Islet precursor cell (in vitro differentiated cells): ENCODE data around the gene TEX29.
A peak's percentile ranks its signal among the peaks of the same experiment; 100 is the strongest.

ENCODE experiments used
- DNase-seq: peaks from one replicate; pipeline ENCODE4 v3.0.0-alpha.2; 2018

Gene TEX29

DNA sequence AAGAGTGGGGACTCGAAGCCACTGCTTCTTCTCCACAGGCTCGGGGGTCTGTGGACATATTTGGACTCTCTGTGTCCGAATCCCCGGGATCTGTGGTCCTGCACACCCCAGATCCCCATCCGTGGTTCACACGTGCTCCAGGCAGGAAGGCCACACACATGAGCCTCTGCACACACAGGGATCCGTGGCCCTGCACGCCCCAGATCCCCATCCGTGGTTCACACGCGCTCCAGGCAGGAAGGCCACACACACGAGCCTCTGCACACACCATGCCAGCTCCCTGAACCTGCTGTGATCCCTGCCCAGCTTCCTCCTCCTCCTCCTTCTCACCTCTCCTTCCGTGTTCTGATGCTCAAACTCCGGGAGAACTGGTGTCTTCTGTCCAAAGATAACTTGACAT, 3.1 kb downstream of the TEX29 start:
- peak; percentile 46 for DNase-seq

DNA sequence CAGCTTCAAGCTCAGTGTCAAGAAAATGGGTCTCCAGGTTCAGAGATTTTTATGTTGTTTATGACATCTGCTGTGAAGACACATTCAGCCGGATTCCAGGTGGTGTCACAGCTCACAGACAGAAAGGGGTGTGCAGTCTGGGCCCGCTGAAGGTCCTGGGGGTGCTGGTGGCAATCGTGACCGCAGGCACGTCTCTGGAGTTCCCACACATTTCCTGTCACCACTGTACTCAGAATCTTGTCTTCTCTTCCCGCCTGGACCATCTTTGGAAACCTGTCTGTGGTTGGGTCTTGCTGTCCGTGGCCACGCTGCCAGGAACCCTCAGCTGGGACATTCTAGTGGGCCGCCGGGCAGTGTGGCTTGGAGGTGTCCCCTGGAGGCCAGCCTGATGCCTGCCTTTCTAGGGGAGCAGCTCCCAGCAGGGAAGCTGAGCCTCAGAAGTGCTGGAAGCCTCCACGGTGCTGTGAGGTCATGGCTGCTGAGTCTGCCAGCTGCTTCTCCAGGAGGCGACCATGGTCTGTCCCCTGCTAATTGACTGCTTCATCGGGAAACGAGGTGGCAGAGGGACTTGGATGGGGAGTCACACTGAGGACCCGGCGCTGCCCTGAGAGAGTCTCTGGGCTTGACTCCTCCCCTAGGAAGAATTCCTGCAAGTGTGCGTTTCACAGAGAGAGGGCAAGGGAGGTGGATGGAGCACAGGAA, 3.7 kb downstream of the TEX29 start:
- peak; percentile 45 for DNase-seq

DNA sequence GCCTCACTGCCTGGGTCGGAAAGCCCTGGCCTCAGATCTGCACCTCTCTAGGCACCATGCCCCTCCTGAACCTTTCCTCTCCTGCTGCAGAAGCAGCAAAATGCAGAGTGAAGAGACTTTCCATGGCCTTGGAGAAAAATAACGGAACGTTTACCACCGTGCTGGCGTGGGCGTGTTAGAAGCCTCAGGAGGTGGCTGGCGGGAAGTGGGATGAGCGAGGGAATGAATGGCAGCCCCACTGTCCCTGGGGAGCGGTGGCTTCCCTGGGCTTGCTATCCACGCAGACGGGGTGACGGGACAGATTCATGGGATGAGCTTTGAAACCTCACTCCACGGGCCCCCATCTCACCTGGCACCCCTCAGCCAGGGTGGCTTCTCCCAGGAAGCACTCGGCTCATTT, 4.3 kb downstream of the TEX29 start:
- no peak for DNase-seq

DNA sequence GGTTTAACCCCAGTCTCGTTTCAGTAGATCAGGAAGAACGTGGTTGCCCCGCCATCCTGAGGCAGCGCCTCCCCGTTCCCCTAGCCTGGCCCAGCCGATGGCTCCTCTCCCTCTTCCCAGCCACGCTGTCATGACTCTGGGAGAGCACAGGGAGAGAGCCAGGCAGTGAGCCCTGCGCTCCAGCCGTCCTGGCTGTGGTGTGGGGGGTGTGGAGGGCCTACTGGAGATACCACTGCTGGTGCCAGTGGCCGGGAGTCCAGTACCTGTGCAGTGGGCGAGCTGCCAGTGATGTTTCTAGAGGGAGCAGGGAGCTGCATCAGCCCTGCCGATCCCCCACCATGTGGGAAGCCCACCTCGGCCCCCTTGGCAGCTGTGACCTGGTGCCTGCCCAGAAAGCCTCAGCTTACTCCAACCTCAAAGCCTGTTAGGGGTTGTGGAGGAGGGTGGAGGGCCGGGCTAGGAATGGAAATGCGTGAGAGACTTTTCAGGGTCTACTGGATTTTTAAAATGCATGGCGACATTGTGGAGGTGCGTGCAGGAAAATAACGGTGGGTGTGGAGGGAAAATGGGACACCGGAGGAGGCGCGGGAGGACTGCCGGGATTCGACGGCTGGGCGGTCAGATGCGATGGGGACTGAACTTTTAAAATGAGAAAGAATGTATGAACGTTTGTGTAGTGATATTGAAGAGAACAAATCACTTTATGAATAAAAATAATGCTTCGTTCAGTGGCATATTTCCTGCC, 4.9 kb downstream of the TEX29 start:
- peak; percentile 50 for DNase-seq

DNA sequence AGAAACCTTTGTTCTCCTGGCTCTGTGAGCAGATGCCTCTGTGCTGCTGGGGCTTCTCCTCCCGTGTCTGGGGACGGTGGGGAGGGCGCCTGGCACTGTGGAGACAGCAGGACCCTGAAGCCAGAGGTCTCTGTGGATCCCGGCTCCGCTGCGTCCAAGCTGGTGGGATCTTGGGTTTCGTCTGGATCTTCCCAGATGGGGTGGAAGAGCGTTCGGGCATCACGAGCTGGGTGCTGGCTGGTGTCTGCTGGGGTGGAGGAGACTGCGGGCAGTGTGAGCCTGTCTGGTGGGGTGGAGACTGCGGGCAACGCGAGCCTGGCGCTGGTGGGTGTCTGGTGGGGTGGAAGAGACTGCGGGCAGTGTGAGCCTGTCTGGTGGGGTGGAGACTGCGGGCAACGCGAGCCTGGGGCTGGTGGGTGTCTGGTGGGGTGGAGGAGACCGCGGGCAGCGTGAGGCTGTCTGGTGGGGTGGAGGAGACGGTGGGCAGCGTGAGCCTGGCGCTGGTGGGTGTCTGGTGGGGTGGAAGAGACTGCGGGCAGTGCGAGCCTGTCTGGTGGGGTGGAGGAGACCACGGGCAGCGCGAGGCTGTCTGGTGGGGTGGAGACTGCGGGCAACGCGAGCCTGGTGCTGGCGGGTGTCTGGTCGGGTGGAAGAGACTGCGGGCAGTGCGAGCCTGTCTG, 5.6 kb downstream of the TEX29 start:
- DNase-seq, result peak; percentile 47

DNA sequence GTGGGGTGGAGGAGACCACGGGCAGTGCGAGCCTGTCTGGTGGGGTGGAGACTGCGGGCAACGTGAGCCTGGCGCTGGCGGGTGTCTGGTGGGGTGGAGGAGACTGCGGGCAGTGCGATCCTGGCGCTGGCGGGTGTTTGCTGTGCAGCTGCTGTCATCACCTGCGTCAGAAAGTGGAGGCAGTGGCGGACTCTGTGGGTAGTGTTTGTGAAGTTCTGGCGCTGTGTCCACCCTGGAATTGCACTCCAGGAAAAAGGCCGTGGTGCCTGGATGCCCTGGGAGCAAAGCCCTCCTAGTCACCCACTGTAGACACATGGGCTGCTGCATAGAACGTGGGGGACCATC, 6.2 kb downstream of the TEX29 start:
- no peak for DNase-seq

DNA sequence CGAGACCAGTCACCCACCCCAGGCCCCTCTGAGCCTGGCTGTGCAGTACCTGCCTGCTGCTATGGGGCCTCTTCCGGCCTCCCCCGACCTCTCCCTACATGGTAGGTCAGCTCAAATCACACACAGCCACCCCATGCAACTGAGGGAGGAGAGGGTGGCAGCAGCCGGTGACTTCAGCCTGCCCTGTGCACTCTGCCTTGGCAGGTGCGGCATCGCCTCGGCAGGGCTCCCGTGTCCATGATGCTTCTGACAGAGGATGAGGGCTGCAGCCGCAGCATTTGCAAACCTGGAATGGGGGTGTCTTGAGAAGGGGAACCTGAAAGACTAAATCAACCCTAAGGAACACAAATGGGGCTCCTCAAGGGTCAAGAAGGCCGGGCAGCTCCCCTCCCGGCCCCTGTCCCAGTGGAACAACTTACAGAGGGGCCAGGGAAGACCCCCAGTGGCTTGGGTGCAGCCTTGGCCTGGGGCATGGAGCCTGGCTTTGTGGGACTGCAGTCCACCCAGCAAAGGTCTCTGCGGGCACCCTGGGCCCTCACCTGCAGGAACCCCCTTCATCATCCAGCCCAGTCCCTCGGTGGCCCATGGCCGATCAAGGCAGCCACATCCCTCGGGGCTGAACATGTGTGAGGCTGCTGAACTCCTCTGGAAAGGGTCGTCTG, 6.7 kb downstream of the TEX29 start:
- no peak for DNase-seq

DNA sequence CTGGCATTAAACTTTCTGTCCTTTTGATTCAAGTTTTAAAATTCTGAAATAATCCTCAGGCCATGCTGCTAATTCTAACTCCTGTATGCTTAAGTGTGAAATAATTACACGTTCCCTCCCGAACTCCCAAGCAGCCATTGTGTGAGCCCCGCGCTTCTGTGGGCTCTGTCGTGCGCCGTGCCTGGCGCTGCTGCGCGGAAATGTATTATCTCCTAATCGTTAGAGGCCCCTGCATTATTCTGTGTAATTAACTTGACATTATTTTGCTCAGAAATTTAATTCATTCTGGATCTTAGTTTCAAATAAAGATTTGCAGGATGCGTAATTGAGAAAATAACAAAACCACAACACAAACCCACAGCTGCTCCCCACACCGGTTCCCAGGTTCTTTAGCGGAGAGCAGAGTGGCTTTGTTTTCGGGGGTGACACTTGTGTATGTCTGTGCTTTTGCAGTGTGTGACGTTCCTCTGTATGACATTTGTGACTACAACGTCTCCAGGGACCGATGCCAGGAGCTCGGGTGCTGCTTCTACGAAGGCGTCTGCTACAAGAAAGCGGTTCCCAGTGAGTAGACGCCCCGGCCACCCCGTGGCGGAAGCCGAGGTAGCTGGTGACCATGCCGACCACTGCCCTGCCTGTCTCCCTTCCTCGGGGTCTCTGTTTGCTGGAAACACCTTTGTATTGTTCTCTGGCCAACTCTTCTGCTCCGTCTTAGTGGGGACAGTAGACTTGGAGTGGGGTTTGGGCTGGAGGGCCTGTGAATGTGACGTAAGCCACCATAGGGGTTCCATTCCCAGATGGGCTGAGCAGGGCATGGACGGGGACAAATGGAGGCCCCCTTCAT, 7.5 kb downstream of the TEX29 start:
- no peak for DNase-seq

DNA sequence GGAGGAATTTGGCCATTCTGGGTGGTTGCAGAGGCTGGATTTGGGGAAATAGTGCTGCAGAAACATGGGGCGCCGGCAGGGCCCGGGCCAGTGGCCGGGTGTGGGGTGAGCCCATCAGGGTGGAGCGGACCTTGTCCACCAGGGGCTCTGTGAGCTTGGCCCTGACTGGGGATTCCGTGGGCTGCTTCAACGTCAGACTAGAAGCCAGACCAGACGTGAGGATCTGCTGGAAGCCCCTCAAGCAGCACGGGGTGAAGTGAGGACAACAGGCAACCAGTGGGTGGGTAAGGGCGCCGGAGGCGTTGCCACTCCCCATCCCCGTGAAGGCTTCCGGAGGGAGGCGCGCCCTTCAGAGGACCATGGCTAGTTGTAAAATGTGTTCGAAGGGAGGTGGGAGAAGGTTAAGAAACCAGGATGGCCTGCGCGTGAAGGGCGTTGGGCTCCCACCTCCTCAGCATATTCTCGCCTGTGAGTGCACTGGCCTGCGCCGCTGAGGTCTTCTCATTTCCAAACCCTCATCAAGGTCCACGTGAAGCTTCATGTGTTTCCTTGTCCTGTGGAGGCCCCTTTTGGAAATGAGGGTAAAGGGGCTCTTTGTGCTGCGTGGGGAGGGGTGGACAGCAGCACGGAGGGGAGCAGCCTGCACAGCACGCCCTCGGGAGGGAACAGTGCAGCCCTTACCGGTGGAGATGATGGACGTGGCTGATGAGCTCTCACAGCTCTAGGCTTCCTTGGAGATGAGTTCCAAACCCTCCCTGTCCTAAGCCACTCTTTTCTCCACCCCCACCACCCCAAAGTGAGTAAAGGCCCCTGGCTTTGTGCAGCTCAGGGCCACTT, 8.3 kb downstream of the TEX29 start:
- DNase-seq, result no peak

DNA sequence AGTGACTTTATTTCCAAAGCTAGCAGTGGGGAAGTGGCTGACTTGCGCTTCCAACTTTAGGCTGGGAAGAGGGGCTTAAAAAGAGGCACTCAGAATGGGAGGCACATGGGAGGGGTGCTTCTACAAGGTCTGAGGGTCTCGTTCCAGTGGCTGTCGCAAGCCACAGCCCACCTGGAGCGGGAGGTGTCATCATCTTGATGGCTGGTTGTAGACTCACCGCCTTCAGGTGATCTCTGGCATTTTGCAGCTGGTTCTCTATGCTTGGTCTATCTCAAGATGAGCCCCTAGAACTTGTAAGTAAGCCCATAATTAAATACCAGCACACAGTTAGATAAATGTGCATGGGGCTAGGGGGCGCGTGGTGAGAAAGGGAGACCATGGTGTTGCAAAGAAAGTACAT, 9.2 kb downstream of the TEX29 start:
- DNase-seq, result no peak

DNA sequence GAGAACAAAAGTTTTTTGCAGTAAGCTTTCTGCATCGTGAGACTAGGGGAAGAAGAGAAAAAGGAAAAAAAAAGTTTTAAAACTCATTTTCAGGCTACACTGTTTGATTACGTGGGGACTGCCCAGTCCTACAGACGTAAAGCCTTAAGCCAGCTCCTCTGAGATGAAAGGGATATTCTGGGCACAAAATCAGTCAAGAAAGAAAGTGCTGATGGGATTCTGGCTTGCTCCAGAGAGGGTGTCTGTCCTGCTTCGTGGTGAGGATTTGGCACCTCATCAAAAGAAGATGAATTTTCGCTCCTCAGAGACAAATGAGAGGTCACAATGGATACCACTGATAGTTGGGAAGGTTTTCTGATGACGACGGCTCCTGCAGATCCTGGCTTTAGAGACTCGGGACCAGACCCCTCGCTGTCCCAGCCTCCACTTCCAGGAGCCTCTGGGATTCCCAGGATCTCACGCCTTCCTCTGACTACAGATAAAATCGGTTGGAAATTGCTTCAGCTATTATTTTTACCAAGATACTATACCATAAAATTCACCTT, 9.7 kb downstream of the TEX29 start:
- DNase-seq, result no peak

DNA sequence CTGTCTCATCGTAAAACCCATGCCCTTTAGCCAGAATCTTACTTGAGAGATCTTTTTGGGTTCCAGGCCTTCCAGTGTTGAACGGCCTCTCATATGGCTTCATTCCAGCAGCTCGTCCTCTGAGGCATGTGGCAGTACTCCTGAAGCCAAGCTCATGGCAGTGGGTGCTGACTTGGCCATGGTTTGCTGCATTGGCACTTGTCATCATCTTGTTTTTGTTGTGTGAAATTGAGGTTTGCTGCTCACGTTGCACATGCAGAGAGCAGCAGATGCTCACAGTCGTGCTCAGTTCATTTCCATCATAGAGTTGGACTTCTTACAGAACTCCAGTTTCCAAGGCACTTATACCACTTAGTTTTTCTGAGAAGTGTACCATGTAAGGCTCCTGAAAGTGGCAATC, 14.9 kb downstream of the TEX29 start:
- DNase-seq, result no peak

DNA sequence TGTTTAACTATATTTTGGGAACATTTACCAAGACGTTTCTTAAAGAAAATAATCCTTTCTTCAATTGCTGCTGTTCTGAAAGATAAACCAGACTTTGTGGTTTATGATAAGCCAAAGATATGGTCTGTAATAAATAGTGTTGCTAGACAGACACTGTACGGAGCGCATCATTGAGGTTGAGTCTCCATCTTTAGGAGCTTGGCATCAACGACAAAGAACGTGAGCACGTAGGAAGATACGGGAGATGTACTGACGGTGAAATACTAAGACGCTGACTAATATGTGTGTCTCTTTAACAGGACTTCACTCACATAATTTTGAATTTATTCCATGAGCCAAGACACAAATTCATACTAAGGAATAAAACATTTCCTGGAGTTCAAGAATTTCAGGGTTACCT, 16.2 kb downstream of the TEX29 start:
- DNase-seq, result no peak

DNA sequence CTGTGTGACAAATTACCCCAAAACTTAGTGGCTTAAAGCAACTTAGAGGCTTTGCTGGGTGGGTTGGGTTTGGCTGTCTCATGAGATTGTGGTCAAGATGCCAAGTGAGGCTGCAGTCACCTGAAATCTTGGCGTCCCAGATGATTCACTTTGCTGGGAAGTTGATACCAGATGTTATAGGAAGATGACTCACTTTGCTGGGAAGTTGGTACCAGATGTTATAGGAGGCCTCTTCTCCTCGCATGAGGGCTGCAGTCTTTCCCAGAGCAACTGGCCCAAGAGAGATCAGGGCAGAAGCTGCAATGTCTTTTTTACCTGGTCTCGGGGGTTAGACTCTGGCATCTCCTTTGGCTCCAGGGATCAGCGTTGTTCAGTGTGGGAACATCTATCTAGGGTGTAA, 16.8 kb downstream of the TEX29 start:
- peak; percentile 53 for DNase-seq

DNA sequence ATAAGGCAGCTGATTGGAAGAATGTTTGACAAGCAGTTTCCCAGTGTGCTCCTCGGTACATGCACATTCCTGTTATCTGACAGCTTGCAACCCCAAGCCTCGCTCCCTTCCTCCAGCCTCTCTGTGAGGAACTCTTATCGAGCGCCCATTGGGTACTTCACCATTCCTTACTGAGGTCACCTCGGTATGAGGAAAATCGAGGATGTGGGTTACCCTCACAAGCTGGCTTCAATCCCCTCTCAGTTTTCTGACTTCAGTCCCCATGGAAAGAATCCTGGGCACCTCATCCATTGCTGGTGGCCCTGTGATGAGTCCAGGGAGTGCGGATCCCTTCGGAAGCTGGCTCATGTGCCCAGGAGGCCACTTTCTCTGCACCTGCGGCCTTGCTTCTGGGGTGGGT, 17.3 kb downstream of the TEX29 start:
- DNase-seq, result no peak

DNA sequence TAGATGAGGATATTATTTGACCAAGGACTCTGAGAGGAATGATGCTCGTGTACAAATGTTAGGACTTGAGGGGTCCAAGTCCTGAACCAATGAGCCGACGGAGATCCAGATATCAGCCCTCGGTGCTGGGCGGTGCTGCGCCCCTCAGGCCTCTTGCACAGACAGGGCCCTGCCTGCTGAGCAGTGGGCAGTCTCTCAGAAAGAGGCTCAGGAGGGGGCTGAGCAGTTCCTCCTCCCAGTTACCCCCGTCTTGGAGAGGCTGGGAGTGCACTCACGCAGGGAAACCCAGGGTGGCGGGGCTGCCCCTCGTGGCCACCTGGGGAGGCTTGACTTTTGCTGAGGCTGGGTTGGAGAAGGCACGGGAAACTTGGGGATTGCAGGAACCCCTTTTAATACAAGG, 18.4 kb downstream of the TEX29 start:
- peak; percentile 35 for DNase-seq

DNA sequence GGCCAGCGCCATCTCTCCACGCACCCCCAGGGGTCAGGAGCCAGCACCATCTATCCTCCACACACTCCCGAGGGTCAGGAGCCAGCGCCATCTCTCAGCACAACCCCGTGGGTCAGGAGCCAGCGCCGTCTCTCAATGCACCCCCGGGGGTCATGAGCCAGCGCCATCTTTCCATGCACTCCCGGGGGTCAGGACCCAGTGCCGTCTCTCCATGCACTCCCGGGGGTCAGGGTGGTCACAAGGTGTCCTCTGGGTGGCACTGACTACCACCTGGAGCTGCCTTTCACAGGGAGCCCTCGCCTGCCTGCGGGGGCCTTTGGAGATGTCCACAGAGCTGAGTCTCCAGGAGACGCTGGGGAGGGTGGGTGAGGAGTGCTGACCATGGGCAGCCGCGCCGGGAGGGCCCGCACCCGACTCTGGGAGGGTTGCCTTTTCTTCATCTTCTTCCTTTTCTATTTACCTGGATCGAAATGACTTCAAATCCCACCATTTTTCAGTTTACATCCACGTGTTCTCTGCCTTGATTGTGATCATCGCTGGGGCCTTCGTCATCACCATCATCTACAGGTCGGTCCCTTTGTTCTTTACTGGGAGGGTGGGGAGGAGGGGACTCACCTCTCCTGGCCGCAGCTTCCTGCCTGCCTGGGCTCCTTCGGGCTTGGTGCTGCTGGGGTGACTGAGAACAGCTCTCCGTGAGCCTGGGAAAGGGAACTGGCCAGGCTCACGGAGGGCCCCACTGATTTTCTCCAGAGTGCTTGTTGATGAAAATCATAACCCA, 19.1 kb downstream of the TEX29 start:
- DNase-seq, result peak; percentile 35

DNA sequence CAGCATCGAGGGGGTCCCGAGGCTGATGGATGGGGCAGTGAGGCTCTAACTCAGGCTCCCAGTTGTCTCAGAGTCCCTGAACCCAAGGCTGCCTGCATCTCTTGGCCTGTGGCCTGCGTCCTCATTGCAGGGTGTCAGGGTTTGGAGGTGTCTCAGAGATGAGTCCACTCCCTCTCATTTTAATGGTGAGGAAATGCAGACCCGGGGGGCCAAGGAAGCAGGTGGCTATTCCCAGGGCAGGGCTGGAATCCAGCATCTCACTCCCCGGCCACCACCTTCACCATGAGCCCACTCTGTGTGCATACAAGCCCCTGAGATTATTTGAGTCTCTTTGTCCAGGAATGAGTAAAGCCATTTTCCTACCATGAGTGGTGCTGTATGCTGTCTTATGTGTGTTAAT, 21.4 kb downstream of the TEX29 start:
- no peak for DNase-seq

DNA sequence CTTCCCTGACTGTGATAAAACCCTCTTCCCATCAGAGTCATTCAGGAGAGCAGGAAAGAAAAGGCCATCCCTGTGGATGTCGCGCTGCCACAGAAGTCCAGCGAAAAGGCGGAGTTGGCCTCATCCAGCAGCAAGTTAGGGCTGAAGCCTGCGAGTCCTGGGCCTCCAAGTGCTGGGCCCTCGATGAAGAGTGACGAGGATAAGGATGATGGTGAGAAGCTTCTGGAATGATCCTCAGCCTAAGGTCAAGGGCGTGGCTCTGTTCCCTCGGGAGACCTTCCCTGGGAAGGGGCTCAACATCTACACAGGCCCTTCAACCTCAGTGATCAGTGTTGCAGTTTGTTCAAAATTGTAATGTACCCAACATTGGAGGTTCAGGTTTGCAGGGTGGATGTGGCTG, 22.3 kb downstream of the TEX29 start:
- DNase-seq, result peak; percentile 34

DNA sequence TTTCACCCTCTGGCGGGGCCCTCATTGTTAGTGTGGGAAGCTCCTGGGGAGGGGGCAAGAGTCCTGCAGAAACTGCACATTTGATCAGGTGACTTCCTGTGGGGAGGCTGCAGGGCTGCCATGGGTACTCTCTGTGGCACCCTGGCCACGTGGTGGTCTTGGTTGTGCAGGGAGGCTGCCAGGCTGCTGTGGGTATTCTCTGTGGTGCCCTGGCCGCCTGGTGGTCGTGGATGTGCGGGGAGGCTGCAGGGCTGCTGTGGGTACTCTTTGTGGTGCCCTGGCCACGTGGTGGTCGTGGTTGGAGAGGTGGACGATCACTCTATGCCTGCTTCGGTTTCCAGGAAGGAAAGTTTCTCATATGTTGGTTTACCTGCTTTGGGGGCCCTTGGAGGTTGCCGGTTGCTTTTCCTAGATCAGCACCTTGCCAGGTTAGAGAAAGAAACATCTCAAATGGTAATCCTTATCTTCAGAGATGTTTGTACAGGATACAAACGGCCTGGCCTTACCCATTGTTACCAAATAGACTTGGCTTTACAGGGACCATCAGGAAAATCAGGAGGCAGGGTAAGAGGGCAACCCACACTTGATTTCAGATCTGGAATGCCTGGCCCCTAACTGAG, 22.9 kb downstream of the TEX29 start:
- DNase-seq, result peak; percentile 39
